ENCODE data around the gene MYH11.

The MYH11 gene

DNA sequence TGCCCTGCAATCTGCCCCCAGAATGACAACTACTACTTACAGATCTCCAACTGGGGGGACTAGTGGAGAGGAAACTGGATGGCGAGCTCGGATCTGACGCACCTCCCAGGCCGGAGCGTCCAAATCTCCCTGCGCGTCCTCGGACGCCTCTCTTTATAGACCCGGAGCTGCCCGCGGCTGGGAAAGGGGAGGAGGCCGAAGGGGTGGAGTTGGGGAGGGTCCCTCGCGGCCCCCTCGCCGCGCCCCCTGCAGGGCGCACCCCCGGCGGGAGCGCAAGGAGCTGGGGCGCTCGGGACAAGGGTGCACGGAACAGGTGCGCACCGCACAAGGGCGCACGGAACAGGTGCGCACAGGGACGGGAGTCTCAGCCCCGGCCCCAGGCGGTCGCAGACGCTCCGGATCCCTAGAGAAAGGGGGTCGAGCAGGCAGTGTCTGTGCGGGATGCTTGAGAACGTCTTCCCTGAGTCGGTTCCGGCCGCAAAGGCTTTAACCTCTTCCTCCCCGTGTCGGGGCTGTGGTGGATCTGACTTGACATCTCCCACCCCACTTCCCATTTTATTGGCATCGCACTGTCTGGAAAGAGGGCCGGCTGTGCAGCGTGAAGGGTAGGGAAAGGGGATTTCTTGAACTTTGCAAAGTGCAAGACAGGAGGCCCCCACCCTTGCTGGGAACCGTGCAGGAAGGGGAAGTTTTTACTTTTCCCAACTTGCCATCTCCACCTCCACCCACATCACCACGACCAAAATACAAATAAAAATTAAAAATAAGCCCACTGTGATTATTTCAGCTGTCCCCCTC is at the start of gene MYH11:
Gene MYH11, minus strand, starts transcription at position 128 of the 798 bp plus-strand sequence. CDS start 18,776 bp downstream, outside the sequence.
- DNase-seq = no peak

DNA sequence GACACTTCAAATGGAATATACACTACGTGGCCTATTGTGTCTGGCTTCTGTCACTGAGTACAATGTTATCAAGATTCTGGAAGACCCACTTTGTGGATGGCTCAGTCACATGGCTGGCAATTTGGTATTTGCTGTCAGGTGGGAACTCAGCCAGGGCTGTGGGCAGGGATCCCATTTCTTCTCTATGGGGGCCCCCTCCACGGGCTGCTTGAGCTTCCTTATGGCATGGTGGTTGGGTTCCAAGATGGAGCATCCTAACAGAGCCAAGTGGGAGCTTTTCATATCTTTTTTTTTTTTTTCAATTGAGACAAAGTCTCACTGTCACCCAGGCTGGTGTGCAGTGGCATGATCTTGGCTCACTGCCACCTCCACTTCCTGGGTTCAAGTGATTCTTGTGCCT is 49.6 kb upstream of the MYH11 start:
- DNase-seq = no peak

GRCh38 chr16:15903960-15904359 is 47.1 kb upstream of the MYH11 start:
- DNase-seq = no peak

DNA sequence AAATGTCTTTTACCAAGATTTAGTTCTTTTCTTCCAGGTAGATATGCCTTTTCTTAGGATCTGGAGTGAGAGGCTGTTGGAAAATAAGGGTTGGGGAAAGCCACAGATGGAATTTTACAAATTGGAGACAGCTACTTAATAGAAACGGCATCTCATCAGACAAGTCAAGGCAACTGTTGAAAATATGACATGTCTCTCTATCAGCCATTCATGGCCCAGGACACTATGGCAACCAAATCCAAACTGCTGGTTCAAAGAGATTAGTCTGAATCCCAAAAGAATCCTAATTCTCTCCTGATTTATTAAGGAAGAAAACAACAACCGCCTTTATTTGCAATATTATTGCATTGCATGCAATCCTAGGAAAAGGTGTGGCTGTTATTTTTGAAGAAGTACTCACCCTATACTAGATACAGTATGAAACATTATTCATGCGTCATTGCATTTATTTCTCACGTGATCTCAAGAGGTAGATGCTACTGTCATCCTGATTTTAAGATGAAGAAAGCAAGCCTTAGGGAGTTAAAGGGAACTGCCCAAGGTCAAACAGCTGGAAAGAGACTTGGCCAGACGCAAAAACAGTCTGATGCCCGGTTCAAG is 44.2 kb upstream of the MYH11 start:
- no peak for DNase-seq

- no peak for DNase-seq
These were observed 43.5 kb upstream of the MYH11 start for GRCh38 chr16:15900357-15900756.

DNA sequence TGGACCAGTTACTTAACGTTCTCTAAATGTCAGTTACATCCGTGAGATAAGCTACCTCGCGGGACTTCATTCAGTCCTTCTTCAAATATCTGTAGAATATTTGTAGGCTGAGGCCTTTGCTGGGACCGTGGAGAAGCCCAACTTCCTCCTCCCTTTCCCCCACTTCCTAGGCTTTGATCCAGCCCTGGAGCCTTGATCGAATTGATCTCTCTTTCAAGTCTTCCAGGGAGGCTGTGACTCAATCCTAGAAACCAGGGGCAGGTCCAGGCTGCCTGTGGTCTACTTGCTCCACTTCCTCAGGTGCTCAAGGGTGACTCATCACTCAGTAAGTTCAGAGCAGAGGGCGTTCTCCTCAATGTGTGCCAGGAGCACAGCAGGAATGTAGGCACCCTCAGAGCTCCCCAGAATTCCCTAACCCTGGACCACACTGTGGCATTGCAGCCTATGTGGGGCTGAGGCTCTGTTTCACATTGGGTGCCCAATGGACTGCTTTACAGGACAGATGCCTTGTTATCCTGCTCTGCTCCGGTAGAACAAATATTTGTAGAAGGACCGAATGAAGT is 42.8 kb upstream of the MYH11 start:
- DNase-seq = no peak

DNA sequence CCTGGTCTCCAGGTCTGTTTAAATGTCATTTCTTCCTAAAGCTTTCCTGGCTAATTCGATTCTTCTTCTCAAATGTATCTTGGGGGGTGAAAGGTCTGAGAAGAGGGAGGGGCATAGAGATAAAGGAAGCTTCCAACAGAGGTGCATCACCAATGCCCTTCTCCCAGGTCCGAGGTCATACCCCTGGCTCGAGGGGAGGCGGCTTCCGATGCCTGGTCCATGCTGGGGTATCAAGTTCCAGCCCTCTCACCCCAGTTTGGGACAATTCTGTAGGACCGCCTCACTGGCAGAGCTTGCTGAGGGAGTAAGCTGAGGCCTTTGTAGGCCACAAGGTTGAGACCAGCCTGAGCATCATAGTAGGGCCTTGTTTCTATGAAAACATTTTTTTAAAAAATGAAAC is 41.8 kb upstream of the MYH11 start:
- no peak for DNase-seq

DNA sequence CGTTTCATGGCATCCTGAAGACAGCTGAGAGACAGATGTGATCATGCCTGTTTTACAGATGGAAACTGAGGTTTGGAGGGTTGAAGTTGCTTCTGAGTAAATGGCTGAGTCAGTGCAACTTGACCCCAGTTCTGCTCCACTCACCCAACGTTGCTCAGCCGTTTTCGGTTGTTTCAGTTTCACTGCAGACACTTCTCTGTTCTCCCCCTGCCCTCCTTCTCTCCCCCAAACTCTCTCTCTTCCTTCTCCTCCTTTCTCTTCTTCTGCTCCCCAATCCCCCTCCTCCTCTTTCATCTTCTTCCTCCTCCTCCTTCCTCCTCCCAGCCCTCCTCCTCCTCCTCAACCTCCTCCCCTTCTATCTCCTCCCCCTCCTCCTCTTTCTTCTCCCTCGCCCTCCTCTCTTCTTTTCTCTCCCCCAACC is 41.0 kb upstream of the MYH11 start:
- no peak for DNase-seq

DNA sequence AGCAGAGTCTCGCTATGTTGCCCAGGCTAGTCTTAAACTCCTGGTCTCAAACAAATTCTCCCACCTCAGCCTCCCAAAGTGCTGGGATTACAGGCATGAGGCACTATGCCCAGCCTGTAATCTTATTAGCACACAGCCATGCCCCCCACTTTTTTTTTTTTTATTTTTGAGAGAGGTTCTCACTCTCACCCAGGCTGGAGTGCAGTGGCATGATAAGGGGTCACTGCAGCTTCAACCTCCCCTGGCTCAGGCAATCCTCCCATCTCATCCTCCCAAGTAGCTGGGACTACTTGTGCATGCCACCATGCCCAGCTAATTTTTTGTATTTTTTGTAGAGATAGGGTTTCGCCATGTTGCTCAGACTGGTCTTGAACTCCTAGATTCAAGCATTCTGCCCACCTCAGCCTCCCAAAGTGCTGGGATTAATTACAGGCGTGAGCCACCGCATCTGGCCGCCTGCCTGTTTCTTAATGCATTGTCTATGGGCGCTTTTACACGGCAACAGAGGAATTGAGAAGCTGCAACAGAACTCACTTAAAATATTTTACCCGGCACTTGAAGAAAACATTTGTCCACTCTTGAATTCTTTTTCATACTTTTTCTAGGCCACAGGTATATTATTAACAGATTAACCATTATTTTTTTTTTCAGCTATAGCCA is 40.4 kb upstream of the MYH11 start:
- DNase-seq = no peak

DNA sequence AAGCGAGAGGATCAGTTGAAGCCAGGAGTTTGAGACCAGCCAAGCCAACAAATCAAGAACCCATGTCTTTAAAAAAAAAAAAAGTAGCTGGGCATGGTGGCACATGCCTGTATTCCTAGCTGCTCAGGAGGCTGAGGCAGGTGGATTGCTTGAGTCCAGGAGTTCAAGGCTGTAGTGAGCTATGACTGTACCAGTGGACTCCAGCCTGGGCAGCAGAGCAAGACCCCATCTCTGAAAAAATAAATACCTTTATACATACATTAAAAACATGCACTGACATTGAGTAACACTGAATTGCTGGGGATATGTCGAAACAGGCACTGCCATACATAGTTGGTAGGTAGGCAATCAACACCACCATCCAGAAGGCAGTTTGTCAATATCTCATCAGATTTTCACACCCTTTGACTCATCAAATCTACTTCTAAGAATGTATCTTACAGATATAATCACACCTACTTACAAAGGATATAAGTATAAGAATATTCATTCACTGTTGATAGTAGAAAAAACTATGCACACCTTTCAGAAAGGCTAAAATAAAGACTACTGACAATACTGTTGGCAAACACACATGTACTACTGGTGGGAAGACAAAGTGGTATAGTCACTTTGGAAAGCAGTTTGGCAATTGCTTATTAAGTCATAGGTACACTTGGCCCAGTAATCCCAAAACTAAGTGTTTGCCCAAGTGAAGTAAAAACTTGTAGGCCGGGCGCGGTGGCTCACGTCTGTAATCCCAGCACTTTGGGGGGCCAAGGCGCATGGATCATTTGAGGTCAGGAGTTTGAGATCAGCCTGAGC is 37.9 kb upstream of the MYH11 start:
- DNase-seq = no peak

DNA sequence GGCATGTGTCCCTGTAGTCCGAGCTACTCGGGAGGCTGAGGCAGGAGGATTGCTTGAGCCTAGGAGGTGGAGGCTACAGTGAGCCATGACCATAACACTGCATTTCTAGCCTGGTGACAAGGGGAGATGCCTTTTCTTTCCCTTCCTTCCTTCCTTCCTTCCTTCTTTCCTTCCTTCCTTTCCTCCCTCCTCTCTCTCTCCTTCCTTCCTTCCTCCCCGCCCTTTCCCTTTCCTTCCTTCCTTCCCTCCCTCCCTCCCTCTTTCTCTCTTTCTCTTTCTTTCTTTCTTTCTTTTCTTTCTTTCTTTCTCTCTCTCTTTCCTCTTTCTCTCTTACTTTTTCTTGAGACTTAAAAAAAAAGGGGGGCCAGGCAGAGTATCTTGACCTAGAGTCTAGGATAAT is 34.7 kb upstream of the MYH11 start:
- no peak for DNase-seq

DNA sequence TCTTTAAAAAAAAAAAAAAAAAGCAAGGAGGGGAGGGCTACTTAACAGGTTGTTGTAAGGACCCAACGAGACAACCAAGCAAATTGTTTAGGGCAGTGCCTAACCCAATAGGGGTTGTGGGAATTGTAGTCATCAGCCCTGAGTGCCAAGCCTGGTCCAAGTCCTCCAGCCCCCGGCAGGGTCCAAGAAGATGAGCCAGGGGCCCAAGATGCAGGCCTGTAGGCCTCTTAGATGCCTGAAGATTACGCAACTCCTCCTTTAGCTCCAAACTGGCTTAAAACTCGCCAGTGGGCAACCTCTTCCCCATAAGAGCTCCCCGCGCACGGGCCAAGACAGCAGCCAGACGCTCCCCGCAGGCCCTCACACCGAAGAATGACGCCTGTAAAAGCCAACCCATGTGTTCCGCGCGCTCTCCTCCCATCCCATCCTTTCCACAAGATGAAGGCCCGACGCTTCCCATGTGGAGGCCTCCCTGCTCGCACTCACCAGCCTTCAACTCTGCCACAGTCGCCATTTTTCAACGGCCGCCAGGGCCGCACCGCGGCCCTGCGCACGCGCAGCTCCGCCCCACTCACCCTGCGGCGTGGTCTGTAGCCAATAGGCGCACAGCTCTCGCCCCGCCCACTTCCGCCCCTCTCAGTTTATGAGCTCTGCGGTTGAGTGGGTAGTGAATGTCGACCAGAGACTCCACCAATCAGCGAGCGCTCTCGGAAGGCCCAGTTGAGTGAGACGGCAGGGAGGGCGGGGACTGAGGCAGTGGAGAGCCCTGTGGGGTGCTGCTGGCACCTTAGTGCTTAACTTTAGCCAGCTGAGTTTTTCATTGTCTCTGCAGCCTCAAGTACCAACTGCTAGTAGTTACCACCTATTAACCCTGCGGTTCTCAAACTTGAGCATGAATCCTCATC is 31.5 kb upstream of the MYH11 start, which contains the start of gene CEP20:
Gene CEP20, minus strand, starts transcription at position 532 of the 905 bp plus-strand sequence. Its CDS starts 18 bp downstream, at position 514.
- peak; percentile 98 for DNase-seq

- DNase-seq = no peak
These were observed 30.5 kb upstream of the MYH11 start for GRCh38 chr16:15887283-15887682.

DNA sequence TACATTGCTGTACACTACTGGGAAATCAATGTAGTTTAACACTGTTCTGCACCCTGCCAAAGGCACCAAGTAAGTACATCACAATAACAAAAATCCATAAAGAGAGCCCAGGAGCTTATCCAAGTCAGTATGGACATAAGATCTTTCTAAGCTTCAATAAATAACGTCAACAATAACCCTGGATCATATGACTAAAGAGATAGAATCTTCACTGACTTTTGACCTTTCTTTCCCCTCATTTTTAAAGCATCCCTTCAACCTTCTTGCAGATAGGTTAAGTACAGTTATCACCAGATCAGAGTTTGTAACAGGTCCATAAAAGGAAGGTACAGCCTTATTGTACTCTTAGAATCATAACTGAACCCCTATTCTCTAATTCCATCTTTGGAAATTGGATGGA is 29.2 kb upstream of the MYH11 start:
- DNase-seq = no peak

DNA sequence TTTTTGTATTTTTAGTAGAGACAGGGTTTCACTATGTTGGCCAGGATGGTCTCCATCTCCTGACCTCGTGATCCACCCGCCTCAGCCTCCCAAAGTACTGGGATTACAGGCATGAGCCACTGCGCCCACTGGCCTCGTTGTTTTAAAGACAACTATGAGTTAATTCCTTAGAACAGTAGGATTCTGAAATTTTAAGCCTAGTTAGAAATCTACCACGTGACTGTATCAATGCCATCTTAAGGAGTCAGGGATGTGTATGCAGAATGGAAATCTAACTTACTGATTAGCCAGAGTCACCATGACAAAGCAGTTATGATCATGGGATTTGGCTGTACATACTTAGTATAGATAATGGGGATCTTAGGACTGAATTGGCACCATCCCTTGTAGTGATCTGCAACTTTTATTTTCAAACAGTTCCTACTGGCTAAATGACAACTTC is 28.8 kb upstream of the MYH11 start:
- DNase-seq = no peak

DNA sequence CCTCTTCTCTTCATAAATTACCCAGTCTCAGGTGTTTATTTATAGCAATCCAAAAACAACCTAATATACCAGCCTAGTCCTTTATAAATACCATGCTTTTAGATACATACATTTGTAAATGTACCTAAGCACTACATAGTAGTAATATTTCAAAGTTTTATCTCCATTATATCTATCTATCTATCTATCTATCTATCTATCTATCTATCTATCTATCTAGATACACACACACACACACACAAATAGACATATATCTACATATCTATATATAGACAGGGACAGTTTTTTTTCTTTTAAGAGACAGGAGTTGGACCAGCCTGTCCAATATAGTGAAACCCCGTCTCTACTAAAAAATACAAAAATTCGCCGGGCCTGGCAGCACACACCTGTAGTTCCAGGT is 25.7 kb upstream of the MYH11 start:
- DNase-seq = no peak

- no peak for DNase-seq
These were observed 25.1 kb upstream of the MYH11 start for GRCh38 chr16:15881794-15882379.

DNA sequence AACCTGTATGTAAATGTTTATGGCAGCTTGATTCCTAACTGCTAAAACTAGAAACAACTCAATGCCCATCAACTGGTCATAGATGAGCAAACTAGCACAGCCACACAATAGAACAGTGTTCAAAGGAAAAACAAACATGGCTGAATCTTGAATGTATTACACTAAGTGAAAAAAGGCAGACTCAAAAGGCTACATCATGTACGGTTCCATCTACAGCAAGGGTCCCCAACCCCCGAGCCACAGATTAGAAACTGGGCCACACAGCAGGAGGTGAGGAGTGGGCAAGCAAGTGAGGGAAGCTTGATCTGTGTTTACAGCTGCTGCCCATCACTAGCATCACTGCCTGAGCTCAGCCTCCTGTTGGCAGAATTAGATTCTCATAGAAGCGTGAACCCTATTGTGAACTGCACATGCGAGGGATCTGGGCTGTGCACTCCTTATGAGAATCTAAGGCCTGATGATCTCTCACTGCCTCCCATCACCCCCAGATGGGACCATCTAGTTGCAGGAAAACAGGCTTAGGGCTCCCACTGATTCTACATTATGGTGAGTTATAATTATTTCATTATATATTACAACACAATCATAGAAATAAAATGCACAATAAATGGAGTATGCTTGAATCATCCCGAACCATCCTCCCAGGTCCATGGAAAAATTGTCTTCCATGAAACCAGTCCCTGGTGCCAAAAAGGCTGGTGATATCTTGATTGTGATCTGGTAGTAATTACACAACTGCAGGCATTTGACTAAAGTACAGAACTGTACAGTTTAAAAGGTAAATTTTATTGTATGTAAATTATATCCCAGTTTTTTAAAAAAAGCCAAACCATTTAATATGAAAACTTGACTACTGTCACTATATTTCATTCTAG is 23.8 kb upstream of the MYH11 start:
- no peak for DNase-seq

DNA sequence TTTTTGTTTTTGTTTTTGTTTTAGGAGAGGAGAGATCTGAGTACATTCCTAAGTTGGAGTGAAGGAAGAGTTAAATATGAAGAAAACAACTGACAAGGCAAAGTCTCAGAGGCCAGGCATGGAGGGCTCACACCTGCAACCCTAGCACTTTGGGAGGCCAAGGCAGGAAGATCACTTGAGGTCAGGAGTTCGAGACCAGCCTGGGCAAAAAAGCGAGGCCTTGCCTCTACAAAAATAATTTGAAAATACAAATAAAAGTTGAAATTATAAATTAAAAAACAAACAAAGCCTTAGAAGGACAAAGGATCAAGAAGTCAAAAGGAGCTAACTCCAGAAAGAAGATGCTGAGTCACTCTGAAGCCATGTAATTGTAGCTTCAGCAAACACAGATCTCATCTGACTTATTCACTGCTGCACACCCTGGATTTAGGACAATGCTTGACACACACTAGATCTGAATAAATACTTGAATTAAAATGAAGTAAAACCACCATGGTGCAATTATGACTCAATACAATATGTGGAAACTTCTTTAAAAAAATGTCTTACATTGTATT is 22.5 kb upstream of the MYH11 start:
- peak; percentile 16 for DNase-seq

- no peak for DNase-seq
These were observed 19.7 kb upstream of the MYH11 start for GRCh38 chr16:15876503-15876902.

Measured in NCI-H2029 (cell line).